ENCODE measurements around the gene BCAS3.

BCAS3 gene

GRCh38 chr17:61408151-61409041 is 730.7 kb downstream of the BCAS3 start:
- in situ Hi-C loops (cut with HindIII; ENCODE audit: low sequenced_read_pairs): no loop called here

- in situ Hi-C loops (cut with HindIII; ENCODE audit: low sequenced_read_pairs): no loop called here
Measured at GRCh38 chr17:61409301-61410112, 731.9 kb downstream of the BCAS3 start.

GRCh38 chr17:61410141-61411010 is 732.7 kb downstream of the BCAS3 start:
- in situ Hi-C loops (cut with HindIII; ENCODE audit: low sequenced_read_pairs): no loop called here

GRCh38 chr17:61411011-61411260 is 733.3 kb downstream of the BCAS3 start:
- in situ Hi-C loops (cut with HindIII; ENCODE audit: low sequenced_read_pairs): no loop called here

DNA sequence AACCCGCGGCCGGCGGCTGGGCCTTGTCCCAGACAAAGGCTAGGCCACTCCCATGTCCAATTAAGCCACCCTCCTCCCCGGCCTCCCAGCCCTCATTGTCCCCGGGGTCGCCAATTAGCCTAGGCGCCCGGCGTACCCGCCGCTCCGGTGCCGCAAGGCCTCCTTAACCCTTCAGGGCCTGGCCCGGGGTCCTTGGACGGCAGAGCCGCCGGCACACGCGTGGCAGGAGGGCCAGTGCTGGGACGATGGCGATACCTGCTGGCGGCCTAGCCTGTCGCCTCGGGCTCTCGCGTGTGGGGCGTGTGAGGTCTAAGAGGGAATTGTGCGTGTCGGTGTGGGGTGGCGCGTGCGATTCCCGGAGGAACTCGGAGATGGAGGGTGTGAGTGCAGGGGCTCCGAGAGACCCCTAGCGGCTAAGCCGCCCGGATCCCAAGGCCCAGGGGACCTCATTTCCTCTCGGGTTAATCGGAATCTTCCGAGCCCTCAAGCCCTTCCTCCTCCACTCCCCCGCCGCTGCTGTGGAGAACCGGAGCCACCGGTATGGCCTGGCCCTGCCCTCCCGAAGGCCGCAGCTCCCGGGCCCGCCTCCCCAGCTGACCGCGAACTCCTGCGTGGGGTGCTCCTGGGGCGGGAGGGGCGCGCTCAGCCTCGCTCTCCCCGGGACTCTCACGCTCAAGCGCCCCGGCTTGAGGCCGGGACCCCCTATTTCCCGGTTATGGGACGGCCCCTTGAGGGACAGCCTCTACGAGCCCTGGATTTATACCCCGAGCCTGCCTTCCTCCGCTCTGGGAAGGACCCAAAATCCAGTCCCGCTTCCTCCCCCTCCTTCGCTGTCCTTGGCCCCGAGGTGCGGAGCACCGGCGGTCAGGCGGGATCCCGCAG is 733.9 kb downstream of the BCAS3 start:
- in situ Hi-C loops (cut with HindIII; ENCODE audit: low sequenced_read_pairs): no loop called here

GRCh38 chr17:61412143-61412859 is 734.6 kb downstream of the BCAS3 start:
- in situ Hi-C loops (cut with HindIII; ENCODE audit: low sequenced_read_pairs): no loop called here

DNA sequence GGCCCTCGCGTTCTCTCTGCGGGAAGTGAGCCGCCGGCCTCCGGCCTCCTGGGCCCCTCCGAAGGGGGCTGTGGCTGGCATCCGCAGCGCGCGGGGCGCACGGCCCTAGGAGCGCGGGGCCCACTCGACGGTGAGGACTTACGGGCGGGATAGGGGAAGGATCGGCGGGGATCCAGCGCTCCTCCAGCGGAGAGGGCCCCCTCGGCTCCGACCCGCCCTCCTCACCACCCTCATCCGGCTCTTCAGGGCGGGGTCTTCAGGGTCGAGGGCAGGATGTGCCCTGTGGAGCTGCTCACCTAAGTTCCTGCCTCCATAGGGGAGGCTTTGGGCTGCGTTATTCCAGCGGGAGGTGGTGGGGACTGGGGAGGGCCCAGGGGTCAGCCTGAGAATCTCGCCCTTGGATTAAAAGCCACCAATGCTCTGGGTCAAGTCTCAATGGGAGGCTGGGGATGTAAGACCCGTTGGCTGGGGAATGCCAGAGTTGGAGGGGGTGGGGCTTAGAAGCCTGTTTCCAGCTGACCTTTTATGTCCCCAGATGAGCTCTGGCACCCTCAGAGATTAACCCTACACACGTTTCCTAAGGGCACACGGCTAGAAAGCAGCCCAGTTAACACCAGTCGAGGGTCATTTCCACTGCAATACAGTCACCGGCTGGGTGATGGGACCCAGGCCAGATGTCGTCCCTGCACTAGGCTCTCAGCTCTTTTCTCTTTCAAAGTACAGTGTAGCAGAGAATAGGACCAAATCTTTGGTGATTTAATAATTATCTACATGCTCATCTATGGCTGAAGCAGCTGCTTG is 735.4 kb downstream of the BCAS3 start:
- in situ Hi-C loops (cut with HindIII; ENCODE audit: low sequenced_read_pairs): no loop called here

GRCh38 chr17:61413661-61414126 is 736.0 kb downstream of the BCAS3 start:
- in situ Hi-C loops (cut with HindIII; ENCODE audit: low sequenced_read_pairs): no loop called here

GRCh38 chr17:61414141-61414935 is 736.7 kb downstream of the BCAS3 start:
- in situ Hi-C loops (cut with HindIII; ENCODE audit: low sequenced_read_pairs): no loop called here

GRCh38 chr17:61414936-61415251 is 737.2 kb downstream of the BCAS3 start:
- in situ Hi-C loops (cut with HindIII; ENCODE audit: low sequenced_read_pairs): no loop called here

- in situ Hi-C loops (cut with HindIII; ENCODE audit: low sequenced_read_pairs): no loop called here
Measured at GRCh38 chr17:61415374-61416210, 737.9 kb downstream of the BCAS3 start.

DNA sequence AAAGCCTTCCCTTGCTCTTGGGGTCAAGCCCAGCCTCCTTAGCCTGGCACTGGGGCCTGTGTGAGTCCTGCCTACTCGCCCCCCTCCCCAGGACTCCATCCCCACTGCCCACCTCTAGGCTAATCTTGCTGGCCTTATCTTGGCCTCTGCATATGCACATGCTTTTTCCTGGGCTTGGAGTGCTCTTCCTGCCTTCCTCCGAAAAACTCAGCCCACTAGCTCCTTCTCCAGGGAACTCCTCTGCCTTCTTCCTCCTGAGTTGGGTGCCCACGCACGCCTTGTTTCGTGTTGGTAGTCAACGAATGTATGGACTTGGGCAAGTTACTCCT is 738.5 kb downstream of the BCAS3 start:
- in situ Hi-C loops (cut with HindIII; ENCODE audit: low sequenced_read_pairs): no loop called here

GRCh38 chr17:61416540-61417363 is 739.1 kb downstream of the BCAS3 start:
- in situ Hi-C loops (cut with HindIII; ENCODE audit: low sequenced_read_pairs): no loop called here

- in situ Hi-C loops (cut with HindIII; ENCODE audit: low sequenced_read_pairs): no loop called here
Measured at GRCh38 chr17:61418449-61418848, 740.8 kb downstream of the BCAS3 start.

- in situ Hi-C loops (cut with HindIII; ENCODE audit: low sequenced_read_pairs): no loop called here
Measured at GRCh38 chr17:61419496-61420046, 741.9 kb downstream of the BCAS3 start.

- in situ Hi-C loops (cut with HindIII; ENCODE audit: low sequenced_read_pairs): no loop called here
Measured at GRCh38 chr17:61420052-61420451, 742.4 kb downstream of the BCAS3 start.

All from DLD1 (cell line).